GM19043 (cell line): Measurements from ENCODE around the gene RPL13A.

Experiments used
- ATAC-seq: cut with Tn5 transposase; IDR thresholded peaks from one replicate; pipeline ENCODE4 v1.9.1; 2021; ENCODE audit warnings: low read depth; ENCODE audit not compliant: unreplicated experiment

Gene RPL13A

DNA sequence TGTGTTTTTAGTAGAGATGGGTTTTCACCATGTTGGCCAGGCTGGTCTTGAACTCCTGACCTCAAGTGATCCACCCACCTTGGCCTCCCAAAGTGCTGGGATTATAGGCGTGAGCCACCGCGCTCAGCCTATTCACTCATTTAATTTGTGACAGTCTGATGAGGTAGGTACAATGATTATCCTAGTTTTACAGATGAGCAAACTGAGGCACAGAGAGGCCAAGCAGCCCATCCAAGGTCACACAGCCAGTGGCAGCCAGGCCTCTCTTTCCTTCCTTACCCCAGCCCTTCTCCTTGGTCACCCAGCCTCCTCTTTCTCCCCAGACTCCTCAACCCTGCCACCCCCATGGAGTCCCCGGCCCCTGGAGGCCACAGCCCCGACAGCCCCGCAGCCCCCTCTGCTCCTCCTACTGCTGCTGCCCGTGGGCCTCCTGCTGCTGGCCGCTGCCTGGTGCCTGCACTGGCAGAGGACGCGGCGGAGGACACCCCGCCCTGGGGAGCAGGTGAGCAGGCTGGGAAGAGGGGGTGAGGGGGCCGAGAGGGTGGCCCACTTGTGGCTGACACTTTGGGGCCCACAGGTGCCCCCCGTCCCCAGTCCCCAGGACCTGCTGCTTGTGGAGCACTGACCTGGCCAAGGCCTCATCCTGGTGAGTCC lies 7.3 kb upstream of the RPL13A start:
- no peak for ATAC-seq

- no peak for ATAC-seq
Observed at GRCh38 chr19:49481020-49481683, 6.3 kb upstream of the RPL13A start.

DNA sequence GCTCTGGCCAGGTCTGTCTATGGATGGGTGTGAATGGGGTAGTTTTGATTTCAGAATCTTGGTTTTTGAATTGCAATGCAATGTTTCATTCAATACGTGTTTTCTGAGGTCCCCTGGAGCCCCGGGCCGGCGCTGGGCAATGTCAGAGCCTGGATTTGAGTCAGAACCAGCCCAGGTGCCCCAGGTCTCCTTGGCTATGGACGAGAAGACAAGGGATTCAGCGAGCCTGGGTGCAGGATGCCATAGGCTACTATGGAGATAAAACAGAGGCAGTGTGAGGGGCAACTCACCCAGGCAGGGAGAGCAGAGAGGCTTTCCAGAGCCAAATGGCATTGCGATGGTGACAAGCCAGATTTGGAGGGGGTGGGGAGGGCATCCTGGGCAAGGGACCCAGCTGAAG lies 1.2 kb upstream of the RPL13A start:
- ATAC-seq = no peak

DNA sequence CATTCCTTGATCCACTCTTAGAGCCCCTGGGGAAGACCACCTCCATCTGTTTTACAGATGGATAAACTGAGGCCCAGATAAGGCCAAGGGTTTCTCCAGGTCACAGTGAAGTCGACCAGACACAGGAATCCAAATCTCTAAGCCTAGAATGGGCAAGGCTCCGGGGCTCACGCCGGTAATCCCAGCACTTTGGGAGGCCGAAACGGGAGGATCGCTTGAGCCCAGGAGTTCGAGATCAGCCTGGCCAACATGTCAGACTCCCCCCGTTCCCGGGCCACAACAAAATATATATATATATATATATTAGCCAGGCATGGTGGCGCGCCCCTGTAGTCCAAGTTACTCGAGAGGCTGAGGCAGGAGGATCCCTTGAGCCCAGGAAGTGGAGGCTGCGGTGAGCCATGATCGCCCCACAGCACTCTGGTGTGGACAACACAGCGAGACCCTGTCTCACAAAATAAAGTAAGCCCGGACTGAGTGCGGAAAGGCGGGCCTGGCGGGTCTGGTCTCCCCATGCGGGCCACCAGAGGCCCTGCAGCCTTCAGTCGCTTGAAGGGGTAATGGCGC lies 615 bp upstream of the RPL13A start:
- ATAC-seq = no peak

DNA sequence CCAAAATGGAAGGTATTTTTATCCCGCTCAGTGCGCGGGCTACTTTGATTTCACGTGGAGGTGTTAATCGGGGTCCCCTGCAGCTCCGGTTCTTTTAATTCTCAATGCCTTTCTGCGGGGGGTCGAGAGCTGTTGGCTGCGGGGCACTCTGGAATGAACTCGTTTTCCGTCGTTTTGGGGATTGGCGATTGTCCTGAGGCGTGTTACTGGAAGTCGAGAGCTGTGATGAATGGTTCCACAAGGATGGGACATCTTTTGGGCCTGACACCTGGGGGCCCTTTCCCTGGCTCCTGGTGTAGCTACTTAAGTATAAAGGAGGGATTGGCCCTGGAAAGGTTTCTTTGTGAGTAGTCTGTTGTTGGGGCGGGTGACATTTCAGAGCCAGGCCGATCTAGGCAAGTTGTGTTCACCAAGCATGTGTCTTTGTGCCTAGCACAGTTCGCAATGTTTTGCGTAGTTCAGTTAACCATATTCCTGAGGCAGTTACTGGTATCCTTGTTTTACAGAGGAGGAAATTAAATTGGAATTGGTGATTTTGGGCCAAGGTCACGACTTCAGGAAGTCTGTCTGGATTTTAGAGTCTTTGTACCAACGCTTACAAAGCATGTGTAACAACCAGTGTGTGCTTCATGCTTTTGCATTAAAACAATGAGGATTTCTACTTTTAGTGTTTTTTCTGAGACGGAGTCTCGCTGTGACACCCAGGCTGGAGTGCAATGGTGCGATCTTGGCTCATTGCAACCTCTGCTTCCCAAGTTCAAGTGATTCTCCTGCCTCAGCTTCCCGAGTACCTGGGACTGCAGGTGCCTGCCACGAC lies 846 bp downstream of the RPL13A start:
- ATAC-seq = no peak

DNA sequence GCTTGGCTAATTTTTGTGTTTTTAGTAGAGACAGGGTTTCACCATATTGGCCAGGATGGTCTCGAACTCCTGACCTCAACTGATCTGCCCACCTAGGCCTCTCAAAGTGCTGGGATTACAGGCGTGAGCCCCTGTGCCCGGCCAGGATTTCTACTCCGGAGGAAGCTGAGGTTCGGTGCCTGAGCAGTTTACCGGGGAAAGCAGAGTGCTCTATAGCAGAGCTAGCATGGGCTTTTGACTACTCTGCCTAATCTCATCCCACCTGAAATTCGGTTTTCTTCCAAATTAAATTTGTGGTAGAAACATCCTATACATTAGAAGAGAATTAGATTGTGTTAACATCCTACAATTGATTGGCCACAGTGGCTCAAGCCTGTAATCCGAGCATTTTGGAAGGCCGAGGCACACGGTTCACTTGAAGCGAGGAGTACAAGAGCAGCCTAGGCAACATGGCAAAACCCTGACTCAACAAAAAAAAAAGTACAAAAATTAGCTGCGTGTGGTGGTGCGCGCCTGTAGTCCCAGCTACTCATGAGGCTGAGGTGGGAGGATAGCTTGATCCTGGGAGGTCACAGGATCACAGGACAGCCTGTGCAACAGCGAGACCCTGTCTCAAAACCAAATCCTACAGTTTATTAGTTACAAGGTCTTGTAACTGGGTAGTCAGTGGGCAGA lies 1.6 kb downstream of the RPL13A start:
- no peak for ATAC-seq

DNA sequence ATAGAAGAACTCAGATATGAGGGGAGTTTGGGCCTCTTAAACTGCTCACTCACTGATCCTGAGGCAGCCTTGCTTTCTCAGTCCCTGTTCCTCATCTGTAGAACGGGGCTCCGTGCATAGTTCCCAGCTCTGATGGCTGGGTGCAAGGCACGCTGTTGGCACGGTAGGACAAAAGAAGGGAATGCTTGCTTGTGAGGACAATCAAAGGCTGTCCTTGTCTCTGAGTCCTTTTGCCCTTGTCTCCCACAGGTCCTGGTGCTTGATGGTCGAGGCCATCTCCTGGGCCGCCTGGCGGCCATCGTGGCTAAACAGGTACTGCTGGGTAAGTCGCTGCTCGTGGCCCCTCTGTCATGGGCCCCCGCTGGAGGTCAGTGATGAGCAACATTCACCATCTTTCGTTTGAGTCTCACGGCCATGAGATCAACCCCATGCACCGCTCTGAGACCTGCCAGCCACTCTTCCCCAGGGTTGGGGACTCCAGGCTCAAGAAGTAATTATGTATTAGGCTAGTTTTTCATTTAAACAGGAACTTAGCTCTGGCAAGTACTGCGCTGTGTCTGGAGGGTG lies 2.3 kb downstream of the RPL13A start:
- no peak for ATAC-seq

DNA sequence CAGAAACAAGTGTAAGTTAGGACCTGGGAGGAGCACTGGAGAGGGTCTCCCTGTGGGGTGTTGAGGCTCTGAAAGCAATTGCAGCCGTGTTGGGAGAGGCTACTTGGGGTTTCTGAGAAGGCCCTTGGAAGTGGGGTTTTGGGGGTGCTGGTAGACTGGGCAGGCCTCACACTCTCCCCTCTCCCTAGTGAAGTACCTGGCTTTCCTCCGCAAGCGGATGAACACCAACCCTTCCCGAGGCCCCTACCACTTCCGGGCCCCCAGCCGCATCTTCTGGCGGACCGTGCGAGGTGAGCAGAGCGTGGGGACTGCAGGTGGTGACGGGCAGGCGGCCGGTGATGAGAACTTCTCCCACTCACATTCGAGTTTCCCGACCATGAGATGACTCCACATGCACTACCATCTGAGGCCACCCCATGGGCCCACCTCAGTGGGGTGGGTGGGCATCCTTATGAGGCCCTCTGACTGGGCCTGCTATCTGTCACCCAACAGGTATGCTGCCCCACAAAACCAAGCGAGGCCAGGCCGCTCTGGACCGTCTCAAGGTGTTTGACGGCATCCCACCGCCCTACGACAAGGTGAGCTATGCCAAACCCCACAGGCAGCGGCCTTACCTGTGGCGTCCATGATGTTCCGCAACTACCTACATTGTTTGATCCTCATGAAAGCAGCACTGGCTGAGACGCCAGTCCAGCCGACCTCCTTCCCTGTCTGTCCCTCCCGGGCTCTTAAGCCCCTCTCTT lies 3.0 kb downstream of the RPL13A start:
- ATAC-seq = no peak

DNA sequence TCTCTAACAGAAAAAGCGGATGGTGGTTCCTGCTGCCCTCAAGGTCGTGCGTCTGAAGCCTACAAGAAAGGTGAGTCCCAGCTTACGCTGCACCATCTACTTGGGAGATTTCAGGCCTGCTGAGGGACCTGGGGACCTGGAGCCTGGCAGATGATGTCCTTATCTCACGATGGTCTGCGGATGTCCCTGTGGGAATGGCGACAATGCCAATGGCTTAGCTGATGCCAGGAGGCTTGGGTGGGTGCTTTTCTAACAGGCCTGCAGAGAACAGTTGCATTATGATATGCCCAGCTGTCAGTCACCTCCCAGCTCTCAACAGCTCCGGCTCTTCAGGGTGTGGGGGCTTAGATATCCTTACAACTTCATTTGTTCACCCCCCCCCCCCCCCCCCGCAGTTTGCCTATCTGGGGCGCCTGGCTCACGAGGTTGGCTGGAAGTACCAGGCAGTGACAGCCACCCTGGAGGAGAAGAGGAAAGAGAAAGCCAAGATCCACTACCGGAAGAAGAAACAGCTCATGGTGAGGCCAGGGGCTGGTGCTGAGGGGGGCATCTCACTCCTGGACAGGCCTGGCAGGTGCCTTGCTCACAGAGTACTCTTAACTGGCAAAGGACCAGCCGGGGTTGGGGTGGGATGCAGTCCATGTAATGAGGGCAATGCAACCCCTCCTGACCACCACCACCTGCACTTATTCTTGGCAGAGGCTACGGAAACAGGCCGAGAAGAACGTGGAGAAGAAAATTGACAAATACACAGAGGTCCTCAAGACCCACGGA lies 3.8 kb downstream of the RPL13A start:
- no peak for ATAC-seq

DNA sequence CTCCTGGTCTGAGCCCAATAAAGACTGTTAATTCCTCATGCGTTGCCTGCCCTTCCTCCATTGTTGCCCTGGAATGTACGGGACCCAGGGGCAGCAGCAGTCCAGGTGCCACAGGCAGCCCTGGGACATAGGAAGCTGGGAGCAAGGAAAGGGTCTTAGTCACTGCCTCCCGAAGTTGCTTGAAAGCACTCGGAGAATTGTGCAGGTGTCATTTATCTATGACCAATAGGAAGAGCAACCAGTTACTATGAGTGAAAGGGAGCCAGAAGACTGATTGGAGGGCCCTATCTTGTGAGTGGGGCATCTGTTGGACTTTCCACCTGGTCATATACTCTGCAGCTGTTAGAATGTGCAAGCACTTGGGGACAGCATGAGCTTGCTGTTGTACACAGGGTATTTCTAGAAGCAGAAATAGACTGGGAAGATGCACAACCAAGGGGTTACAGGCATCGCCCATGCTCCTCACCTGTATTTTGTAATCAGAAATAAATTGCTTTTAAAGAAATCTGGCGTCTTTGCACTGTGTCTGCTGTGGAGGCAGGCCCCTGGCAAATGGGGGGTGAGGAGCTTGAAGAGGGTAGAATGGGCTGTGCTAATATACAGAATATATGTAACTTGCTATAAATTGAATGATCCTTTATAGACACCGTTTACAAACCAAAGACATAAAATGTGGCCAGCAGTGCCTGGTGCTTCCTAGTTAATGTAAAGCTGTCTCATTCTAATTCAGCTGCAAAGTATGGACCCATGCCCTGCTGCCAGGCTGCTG lies 4.6 kb downstream of the RPL13A start:
- no peak for ATAC-seq

- no peak for ATAC-seq
Observed at GRCh38 chr19:49492573-49493405, 5.4 kb downstream of the RPL13A start.

- no peak for ATAC-seq
Observed at GRCh38 chr19:49496574-49497008, 9.2 kb downstream of the RPL13A start.

- ATAC-seq = no peak
Observed at GRCh38 chr19:49497047-49497788, 9.8 kb downstream of the RPL13A start.

GRCh38 chr19:49497789-49498103 lies 10.3 kb downstream of the RPL13A start:
- ATAC-seq = no peak

DNA sequence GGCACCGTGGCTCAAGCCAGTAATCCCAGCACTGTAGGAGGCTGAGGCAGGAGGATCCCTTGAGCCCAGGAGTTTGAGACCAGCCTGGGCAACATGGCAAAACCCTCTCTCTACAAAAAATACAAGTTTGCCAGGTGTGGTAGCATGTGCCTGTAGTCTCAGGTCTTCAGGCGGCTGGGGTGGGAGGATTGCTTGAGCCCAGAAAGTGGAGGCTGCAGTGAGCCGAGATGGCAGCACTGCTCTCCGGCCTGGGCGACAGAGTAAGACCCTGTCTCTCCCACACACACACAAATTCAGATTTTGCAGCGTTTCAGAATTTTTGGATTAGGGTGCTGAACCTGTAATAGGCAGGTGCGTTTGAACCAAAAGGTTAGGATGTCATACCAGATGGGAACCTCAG lies 11.1 kb downstream of the RPL13A start:
- no peak for ATAC-seq

GRCh38 chr19:49499030-49499670 lies 11.7 kb downstream of the RPL13A start:
- ATAC-seq = no peak
